ENCODE results near the gene FSIP1. TPM values are rescaled to one million over a fixed set of nuclear protein-coding genes. Genes with fewer than 3 reads are reported as not detected.

Gene FSIP1
- total RNA-seq, 2 experiments from 2014 or later, result 0.22 to 0.34 TPM

DNA sequence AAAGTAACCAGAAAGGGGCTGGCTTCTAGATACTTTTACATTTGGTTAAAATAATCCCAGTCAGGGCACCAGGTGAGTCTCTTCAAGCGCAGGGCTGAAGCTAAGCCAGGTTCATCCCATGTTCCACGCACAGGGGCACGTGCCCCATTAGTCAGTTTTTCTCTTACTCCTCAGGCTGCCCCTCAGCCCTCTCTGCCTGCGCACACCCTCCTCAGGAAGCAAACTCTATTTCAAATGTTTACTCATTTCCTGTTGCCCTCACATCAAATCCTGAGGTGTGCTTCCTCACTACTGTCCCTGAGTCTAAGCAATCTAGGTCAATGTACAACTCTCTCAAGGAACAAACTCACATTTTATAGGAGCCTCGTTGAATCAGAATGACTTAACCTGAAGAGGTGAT lies 153.3 kb downstream of the FSIP1 start:
- no peak for TF ChIP-seq CTCF (IDR thresholded peaks at IDR 0.05)
- Mint-ChIP-seq H3K27ac (peak overlapping the region; percentile 74), H3K4me3 (peak overlapping the region; percentile 56), H3K36me3 (ENCODE audit: low read depth) (no peaks in the 10 kb centered on the region), H3K27me3 (no peaks in the 10 kb centered on the region), H3K4me1 (ENCODE audit: low read depth) (peaks cover 56% of the 10 kb centered on the region), H3K9me3 (no peaks in the 10 kb centered on the region)
- intact Hi-C loops (cut with DNase I, micrococcal nuclease), result no loop called here
- H3K9me3 ChIP-seq (ENCODE audit: control insufficient read depth in 1 of 2, insufficient read depth in 1 of 2, low read length in 2 of 2), result no peaks in the 10 kb centered on the region
- peak; percentile 70 for ATAC-seq (ENCODE audit: poor library complexity)
- H3K4me3 ChIP-seq (ENCODE audit: low read length), result no peak overlapping the region
- POLR2A ChIA-PET, result interaction anchor here (0.9 to 1.5 kb wide), 2 partner anchors 12 to 56 kb away, joined by 3 to 6 read pairs; no protein-coding TSS in a partner anchor
- peak overlapping the region; percentile 40 to 73 for H3K27ac ChIP-seq (ENCODE audit: low read depth in 1 of 2, low read length in 2 of 2)
- no peaks in the 10 kb centered on the region for H3K36me3 ChIP-seq (ENCODE audit: insufficient read depth, low read length)
- peaks cover 71% of the 10 kb centered on the region for H3K4me1 ChIP-seq (ENCODE audit: insufficient read depth, low read length)
- DNase-seq, result peak; percentile 24 to 88 (median 52)
- CTCF ChIA-PET, result interaction anchor here (0.7 to 1.8 kb wide), 5 partner anchors 12 to 127 kb away, joined by 3 to 9 read pairs (median 4); no protein-coding TSS in a partner anchor
- no peaks in the 10 kb centered on the region for H3K27me3 ChIP-seq (ENCODE audit: control insufficient read depth in 1 of 2, insufficient read depth in 2 of 2, low read length in 2 of 2)

DNA sequence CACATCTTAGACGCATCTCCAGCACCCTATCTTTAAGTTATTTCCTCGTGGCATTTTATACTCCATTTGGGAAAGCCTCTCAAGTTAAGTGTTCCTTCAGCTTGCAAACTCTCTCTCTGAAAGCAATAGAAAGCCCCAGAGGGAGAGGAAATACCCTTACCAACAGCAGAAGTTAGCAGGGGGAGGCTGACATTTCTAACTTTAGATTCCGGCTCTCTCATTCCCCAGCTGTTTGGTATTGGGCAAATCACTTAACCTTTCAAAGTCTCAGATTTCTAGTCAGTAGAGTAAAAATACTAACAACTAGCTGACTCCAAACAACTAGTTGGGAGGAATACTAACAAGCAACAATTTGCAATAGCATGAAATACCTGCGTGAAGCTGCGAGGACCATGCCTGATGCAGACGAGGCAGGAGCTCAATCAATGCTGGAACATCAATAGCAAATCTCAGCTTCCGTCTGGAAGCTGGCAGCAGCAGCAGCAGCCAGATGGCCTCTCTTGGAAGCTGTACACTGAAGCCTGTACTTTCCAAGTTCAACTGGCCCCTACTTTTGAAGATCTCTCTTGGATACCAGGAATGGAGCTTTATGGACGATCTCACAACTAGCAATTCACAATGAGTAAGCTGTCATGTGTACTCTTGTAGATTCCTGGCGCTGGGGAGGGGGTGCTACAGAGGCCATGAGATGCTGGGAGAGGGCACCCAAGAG lies 153.9 kb downstream of the FSIP1 start:
- ChIA-PET CTCF (interaction anchor here (1.1 to 1.8 kb wide), 4 partner anchors 13 to 128 kb away, joined by 3 to 9 read pairs (median 4); no protein-coding TSS in a partner anchor), POLR2A (interaction anchor here (1.5 kb wide), 1 partner anchor 57 kb away, joined by 6 read pairs; no protein-coding TSS in a partner anchor)
- peaks cover 63% of the 10 kb centered on the region for H3K4me1 Mint-ChIP-seq (ENCODE audit: low read depth)
- no peak for ATAC-seq (ENCODE audit: poor library complexity)
- peak overlapping the region; percentile 56 for H3K4me3 Mint-ChIP-seq
- peaks cover 77% of the 10 kb centered on the region for H3K4me1 ChIP-seq (ENCODE audit: insufficient read depth, low read length)
- peak overlapping the region; percentile 74 for H3K27ac Mint-ChIP-seq
- H3K9me3 Mint-ChIP-seq, result no peaks in the 10 kb centered on the region
- H3K27me3 Mint-ChIP-seq, result no peaks in the 10 kb centered on the region
- H3K36me3 Mint-ChIP-seq (ENCODE audit: low read depth), result no peaks in the 10 kb centered on the region
- H3K4me3 ChIP-seq (ENCODE audit: low read length), result no peak overlapping the region
- H3K27ac ChIP-seq (ENCODE audit: low read depth in 1 of 2, low read length in 2 of 2), result peak overlapping the region; percentile 40 to 73
- no peaks in the 10 kb centered on the region for H3K36me3 ChIP-seq (ENCODE audit: insufficient read depth, low read length)
- no peaks in the 10 kb centered on the region for H3K27me3 ChIP-seq (ENCODE audit: control insufficient read depth in 1 of 2, insufficient read depth in 2 of 2, low read length in 2 of 2)
- no peak for DNase-seq
- no peaks in the 10 kb centered on the region for H3K9me3 ChIP-seq (ENCODE audit: control insufficient read depth in 1 of 2, insufficient read depth in 1 of 2, low read length in 2 of 2)
- no peak for TF ChIP-seq CTCF (IDR thresholded peaks at IDR 0.05)
- intact Hi-C loops (cut with DNase I, micrococcal nuclease), result no loop called here

DNA sequence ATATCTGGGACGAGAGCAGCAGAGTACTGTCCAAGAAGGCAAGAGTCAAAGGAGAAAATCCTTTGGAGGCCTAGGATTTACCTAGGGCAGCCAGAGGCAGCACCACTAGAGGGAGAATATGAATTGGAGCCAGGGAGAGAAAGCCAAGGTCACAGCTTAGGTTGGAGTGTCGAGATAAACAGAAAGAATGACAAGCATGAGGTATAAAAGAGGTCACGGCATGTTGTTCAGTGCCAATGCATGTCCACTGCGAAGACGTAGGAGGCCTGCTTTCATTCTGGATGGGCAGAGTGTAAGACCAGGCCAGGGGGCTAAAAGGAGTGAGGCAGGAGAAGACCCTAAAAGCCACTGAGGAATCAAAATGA lies 154.5 kb downstream of the FSIP1 start:
- H3K36me3 ChIP-seq (ENCODE audit: insufficient read depth, low read length), result no peaks in the 10 kb centered on the region
- CTCF ChIA-PET, result interaction anchor here (1.2 kb wide), 1 partner anchor 14 kb away, joined by 4 read pairs; no protein-coding TSS in a partner anchor
- no peak overlapping the region for H3K4me3 ChIP-seq (ENCODE audit: low read length)
- Mint-ChIP-seq H3K27me3 (no peaks in the 10 kb centered on the region), H3K27ac (peak overlapping the region; percentile 58), H3K4me3 (no peak overlapping the region), H3K4me1 (ENCODE audit: low read depth) (peaks cover 68% of the 10 kb centered on the region), H3K9me3 (no peaks in the 10 kb centered on the region), H3K36me3 (ENCODE audit: low read depth) (no peaks in the 10 kb centered on the region)
- H3K27me3 ChIP-seq (ENCODE audit: control insufficient read depth in 1 of 2, insufficient read depth in 2 of 2, low read length in 2 of 2), result no peaks in the 10 kb centered on the region
- POLR2A ChIA-PET, result no interaction called here
- TF ChIP-seq CTCF (IDR thresholded peaks at IDR 0.05), result no peak
- H3K27ac ChIP-seq (ENCODE audit: low read depth in 1 of 2, low read length in 2 of 2), result peak overlapping the region in 1 of 2 donors; percentile 73
- DNase-seq (no peak), ATAC-seq (ENCODE audit: poor library complexity) (no peak)
- intact Hi-C loops (cut with DNase I, micrococcal nuclease), result no loop called here
- no peaks in the 10 kb centered on the region for H3K9me3 ChIP-seq (ENCODE audit: control insufficient read depth in 1 of 2, insufficient read depth in 1 of 2, low read length in 2 of 2)
- peaks cover 83% of the 10 kb centered on the region for H3K4me1 ChIP-seq (ENCODE audit: insufficient read depth, low read length)

Measured in CD4-positive, alpha-beta T cell (primary cell).